GM23338 (cell line): ENCODE measurements around the gene HES3. TPM values are rescaled to one million over a fixed set of nuclear protein-coding genes. Genes with fewer than 3 reads are reported as not detected.

Experiments
- ATAC-seq: fragments of 200-7000 bp; cut with Tn5 transposase; 3 replicates; pipeline ENCODE4 v1.9.1; 2020
- DNase-seq: peaks from one replicate; pipeline ENCODE4 v3.0.0-alpha.2; 2015; ENCODE audit warnings: low spot score
- H2AFZ ChIP-seq: fragments of 200-600 bp; sonication (generic); 2 replicates; pipeline ENCODE4 v1.8.0; 2016; ENCODE audit warnings: antibody characterized with exemption, mild to moderate bottlenecking, moderate library complexity
- H3F3A ChIP-seq: fragments of 200-600 bp; sonication (generic); replicated peaks from 2 replicates; pipeline ENCODE4 v1.8.0; 2017; ENCODE audit warnings: antibody characterized with exemption, mixed run types, low read depth
- H3K27ac ChIP-seq: fragments of 200-600 bp; sonication (generic); 2 replicates; pipeline ENCODE4 v1.6.1; 2016; ENCODE audit warnings: low read depth
- H3K27me3 ChIP-seq: fragments of 200-600 bp; sonication (generic); 2 replicates; pipeline ENCODE4 v1.8.0; 2016; ENCODE audit warnings: mild to moderate bottlenecking, mixed run types, moderate library complexity; ENCODE audit not compliant: insufficient read depth
- H3K36me3 ChIP-seq: fragments of 200-600 bp; sonication (generic); 2 replicates; pipeline ENCODE4 v1.8.0; 2016; ENCODE audit warnings: mild to moderate bottlenecking; ENCODE audit not compliant: insufficient read depth
- H3K4me1 ChIP-seq: fragments of 200-600 bp; sonication (generic); 2 replicates; pipeline ENCODE4 v1.8.0; 2016; ENCODE audit warnings: mild to moderate bottlenecking, moderate library complexity; ENCODE audit not compliant: insufficient read depth
- H3K4me2 ChIP-seq: fragments of 200-600 bp; sonication (generic); 2 replicates; pipeline ENCODE4 v1.7.1; 2017; ENCODE audit warnings: mixed run types
- H3K4me3 ChIP-seq: fragments of 200-600 bp; sonication (generic); 2 replicates; pipeline ENCODE4 v1.6.1; 2016; ENCODE audit warnings: mixed run types
- H3K79me2 ChIP-seq: fragments of 200-600 bp; sonication (generic); replicated peaks from 2 replicates; pipeline ENCODE4 v1.8.0; 2017; ENCODE audit warnings: mild to moderate bottlenecking; ENCODE audit not compliant: insufficient read depth
- H3K9me2 ChIP-seq: fragments of 200-600 bp; sonication (generic); 2 replicates; pipeline ENCODE4 v1.8.0; 2017; ENCODE audit not compliant: insufficient read depth
- H4K20me1 ChIP-seq: fragments of 200-600 bp; sonication (generic); replicated peaks from 2 replicates; pipeline ENCODE4 v1.8.0; 2017; ENCODE audit warnings: mild to moderate bottlenecking; ENCODE audit not compliant: insufficient read depth
- H3K27ac Mint-ChIP-seq: 2 replicates; pipeline ENCODE4 v1.8.0; 2020; ENCODE audit warnings: inconsistent platforms, mild to moderate bottlenecking, moderate library complexity, mixed read lengths
- H3K27me3 Mint-ChIP-seq: 3 replicates; pipeline ENCODE4 v1.8.0; 2022; ENCODE audit warnings: low read depth, mild to moderate bottlenecking, moderate library complexity, mixed read lengths, inconsistent platforms; ENCODE audit not compliant: insufficient read depth, poor library complexity
- H3K36me3 Mint-ChIP-seq: 3 replicates; pipeline ENCODE4 v1.8.0; 2021; ENCODE audit warnings: low read depth, mild to moderate bottlenecking, inconsistent platforms, moderate library complexity, mixed read lengths
- H3K4me1 Mint-ChIP-seq: 3 replicates; pipeline ENCODE4 v1.8.0; 2020; ENCODE audit warnings: mild to moderate bottlenecking, inconsistent platforms, mixed read lengths
- H3K4me3 Mint-ChIP-seq: 3 replicates; pipeline ENCODE4 v1.8.0; 2021; ENCODE audit warnings: moderate library complexity, mild to moderate bottlenecking, inconsistent platforms, mixed read lengths
- H3K9me3 Mint-ChIP-seq: 3 replicates; pipeline ENCODE4 v1.8.0; 2020; ENCODE audit warnings: moderate library complexity, mild to moderate bottlenecking, inconsistent platforms, mixed read lengths
- CREB1 ChIP-seq: fragments of 250-450 bp; sonication (Bioruptor Pico); IDR thresholded peaks from 2 replicates; pipeline ENCODE4 v1.5.0; 2020; ENCODE audit warnings: low read depth, mild to moderate bottlenecking, moderate library complexity
- ETS1 ChIP-seq: IDR thresholded peaks from 2 replicates; pipeline ENCODE4 v1.6.1; 2016; ENCODE audit warnings: antibody characterized with exemption
- EZH2 ChIP-seq: fragments of 200-600 bp; sonication (generic); IDR thresholded peaks from one replicate; pipeline ENCODE4 v1.8.0; 2017; ENCODE audit warnings: antibody characterized with exemption, mild to moderate bottlenecking, low read depth; ENCODE audit not compliant: unreplicated experiment
- EZH2phosphoT487 ChIP-seq: fragments of 200-600 bp; sonication (generic); IDR thresholded peaks from one replicate; pipeline ENCODE4 v1.8.1; 2018; ENCODE audit warnings: antibody characterized with exemption; ENCODE audit not compliant: unreplicated experiment
- JUNB ChIP-seq: IDR thresholded peaks from one replicate; pipeline ENCODE4 v1.6.1; 2016; ENCODE audit warnings: antibody characterized with exemption; ENCODE audit not compliant: unreplicated experiment
- NANOG ChIP-seq: IDR thresholded peaks from 2 replicates; pipeline ENCODE4 v1.6.1; 2016; ENCODE audit warnings: antibody characterized with exemption, borderline replicate concordance
- POLR2AphosphoS5 ChIP-seq: IDR thresholded peaks from 2 replicates; pipeline ENCODE4 v1.6.1; 2016; ENCODE audit warnings: antibody characterized with exemption, low read depth
- ZNF114 ChIP-seq: fragments of 250-450 bp; sonication (Bioruptor Pico); IDR thresholded peaks from 2 replicates; pipeline ENCODE4 v1.5.0; 2020; ENCODE audit warnings: mild to moderate bottlenecking, moderate library complexity
- polyA plus RNA-seq: library from polyadenylated mRNA; unstranded; fragments of >200 nt; fragmentation: Nextera tagmentation; extraction: Ambion mirVana; gene quantifications from 2 replicates; pipeline ENCODE4 v1.2.1, GENCODE V29; 2016
- total RNA-seq: library from RNA; depleted of rRNA; stranded (reverse); fragments of >200 nt; shearing (Covaris generic); gene quantifications from 2 replicates; pipeline ENCODE4 v1.2.3, GENCODE V29; 2014
- TF ChIP-seq, protein P1 (sequence below), 2 experiments: fragments of 200-600 bp in 1 of 2; sonication (generic) in 1 of 2; conservative IDR thresholded peaks; 2 replicates each; pipeline versions ENCODE4 v1.5.1 to v1.6.1; 2016 to 2017; ENCODE audit warnings: antibody characterized with exemption in 2 of 2, low read depth in 2 of 2, mild to moderate bottlenecking in 2 of 2, moderate library complexity in 1 of 2

HES3 gene
- total and polyA plus RNA-seq, 2 experiments from 2014 or later: 7.1 to 50.4 TPM

DNA sequence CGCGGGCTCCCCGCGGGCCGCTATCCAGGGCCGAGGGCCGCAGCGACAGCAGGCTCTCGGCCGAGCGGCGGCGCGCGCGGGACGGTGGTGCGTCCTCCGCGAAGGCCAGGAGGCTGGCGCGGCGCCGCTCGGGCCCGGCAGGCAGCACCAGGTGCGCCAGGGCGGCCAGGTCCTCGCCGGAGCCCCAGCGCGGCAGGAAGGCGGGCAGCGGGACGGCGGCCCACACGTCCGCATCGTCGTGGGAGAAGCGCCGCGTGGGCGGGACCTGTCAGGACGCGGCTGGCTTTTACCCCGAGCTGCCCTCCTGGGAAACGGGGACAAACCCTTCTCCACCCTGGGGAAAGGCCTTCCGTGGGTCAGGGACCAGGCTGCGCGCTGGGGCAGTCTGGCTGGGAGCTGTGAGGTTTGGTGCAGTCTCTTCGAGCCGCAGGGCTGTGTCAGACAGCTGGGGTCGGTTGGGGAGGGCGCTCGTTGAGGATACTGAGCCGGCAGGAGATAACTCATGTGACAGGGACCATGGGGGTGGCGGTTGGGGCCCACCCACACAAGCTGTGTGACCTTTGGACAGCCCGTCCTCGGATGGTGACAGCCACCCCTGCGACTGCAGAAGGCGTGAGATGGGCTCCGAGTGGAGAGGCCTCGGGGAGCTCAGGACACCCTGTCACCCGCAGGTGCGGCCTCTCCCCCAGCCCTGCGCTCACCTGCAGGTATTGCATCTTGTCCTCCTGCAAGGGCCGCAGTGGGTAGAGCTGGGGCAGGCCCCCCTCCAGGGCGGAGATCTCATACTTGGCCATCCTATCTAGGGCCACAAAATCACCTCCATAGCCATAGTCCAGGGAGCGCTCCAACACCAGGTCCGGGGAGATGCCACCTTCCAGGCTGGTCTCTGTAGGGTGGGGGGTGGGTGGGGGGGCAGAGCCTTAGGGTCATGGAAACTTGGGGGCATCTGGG is 6.0 kb downstream of the HES3 start:
- peak overlapping the region; percentile 58 for H3K4me3 Mint-ChIP-seq
- H2AFZ ChIP-seq: no peak overlapping the region
- peaks cover 11% of the 10 kb centered on the region; the same call in 2 of the 3 replicates for H3K4me1 Mint-ChIP-seq
- no peak overlapping the region for H3K27ac ChIP-seq
- H3K4me2 ChIP-seq: peak overlapping the region; percentile 76
- no peaks in the 10 kb centered on the region for H3K79me2 ChIP-seq
- H3K36me3 Mint-ChIP-seq: no peaks in the 10 kb centered on the region
- H3F3A ChIP-seq: peaks cover 6% of the 10 kb centered on the region; the same call in 1 of the 2 replicates
- H4K20me1 ChIP-seq: peaks cover 6% of the 10 kb centered on the region; the same call in 1 of the 2 replicates
- peak; percentile 71 for DNase-seq
- H3K27ac Mint-ChIP-seq: no peak overlapping the region
- no peaks in the 10 kb centered on the region for H3K36me3 ChIP-seq
- peaks cover 8% of the 10 kb centered on the region for H3K4me1 ChIP-seq
- H3K27me3 Mint-ChIP-seq: peaks cover 42% of the 10 kb centered on the region
- H3K9me2 ChIP-seq: no peaks in the 10 kb centered on the region
- H3K9me3 Mint-ChIP-seq: no peaks in the 10 kb centered on the region; the same call in 2 of the 3 replicates
- no peak for ATAC-seq
- TF ChIP-seq, protein P1, sequence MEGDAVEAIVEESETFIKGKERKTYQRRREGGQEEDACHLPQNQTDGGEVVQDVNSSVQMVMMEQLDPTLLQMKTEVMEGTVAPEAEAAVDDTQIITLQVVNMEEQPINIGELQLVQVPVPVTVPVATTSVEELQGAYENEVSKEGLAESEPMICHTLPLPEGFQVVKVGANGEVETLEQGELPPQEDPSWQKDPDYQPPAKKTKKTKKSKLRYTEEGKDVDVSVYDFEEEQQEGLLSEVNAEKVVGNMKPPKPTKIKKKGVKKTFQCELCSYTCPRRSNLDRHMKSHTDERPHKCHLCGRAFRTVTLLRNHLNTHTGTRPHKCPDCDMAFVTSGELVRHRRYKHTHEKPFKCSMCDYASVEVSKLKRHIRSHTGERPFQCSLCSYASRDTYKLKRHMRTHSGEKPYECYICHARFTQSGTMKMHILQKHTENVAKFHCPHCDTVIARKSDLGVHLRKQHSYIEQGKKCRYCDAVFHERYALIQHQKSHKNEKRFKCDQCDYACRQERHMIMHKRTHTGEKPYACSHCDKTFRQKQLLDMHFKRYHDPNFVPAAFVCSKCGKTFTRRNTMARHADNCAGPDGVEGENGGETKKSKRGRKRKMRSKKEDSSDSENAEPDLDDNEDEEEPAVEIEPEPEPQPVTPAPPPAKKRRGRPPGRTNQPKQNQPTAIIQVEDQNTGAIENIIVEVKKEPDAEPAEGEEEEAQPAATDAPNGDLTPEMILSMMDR (conservative IDR thresholded peaks at IDR 0.05; ENCODE audit: low read depth in 2 of 2): 0 out of 4 replicates have a peak, but pooled peaks of 1 of the 2 experiments have one; percentile 8
- TF ChIP-seq EZH2: peak; percentile 60
- no peak for TF ChIP-seq POLR2AphosphoS5
- H3K27me3 ChIP-seq: peaks cover 51% of the 10 kb centered on the region
- H3K4me3 ChIP-seq: peak overlapping the region; percentile 46; the same call in 1 of the 2 replicates

GRCh38 chr1:6251233-6251632 is 7.3 kb downstream of the HES3 start:
- peaks cover 11% of the 10 kb centered on the region; the same call in 2 of the 3 replicates for H3K4me1 Mint-ChIP-seq
- TF ChIP-seq EZH2phosphoT487 (no peak), CREB1 (no peak), ZNF114 (CRISPR knock-in tag) (no peak), EZH2 (no peak), NANOG (no peak), JUNB (no peak), ETS1 (no peak)
- TF ChIP-seq, protein P1 (conservative IDR thresholded peaks at IDR 0.05; ENCODE audit: low read depth in 2 of 2): no peak

More at GRCh38 chr1:6251233-6251632, 7.3 kb downstream of the HES3 start:
- Histone ChIP-seq H3K36me3 (no peaks in the 10 kb centered on the region), H3K4me3 (no peak overlapping the region), H3F3A (peaks cover 4% of the 10 kb centered on the region; the same call in 1 of the 2 replicates), H3K4me1 (peaks cover 7% of the 10 kb centered on the region), H4K20me1 (peaks cover 6% of the 10 kb centered on the region), H3K4me2 (no peak overlapping the region), H3K9me2 (no peaks in the 10 kb centered on the region), H3K79me2 (no peaks in the 10 kb centered on the region), H3K27me3 (peaks cover 51% of the 10 kb centered on the region), H3K27ac (no peak overlapping the region), H2AFZ (no peak overlapping the region)
- Mint-ChIP-seq H3K36me3 (no peaks in the 10 kb centered on the region), H3K9me3 (no peaks in the 10 kb centered on the region; the same call in 2 of the 3 replicates), H3K27me3 (peaks cover 44% of the 10 kb centered on the region), H3K4me3 (no peak overlapping the region), H3K27ac (no peak overlapping the region)
- DNase-seq (no peak), ATAC-seq (no peak)
